SK-N-SH (cell line): Measurements from ENCODE around the gene GPR34. TPM values are rescaled to one million over a fixed set of nuclear protein-coding genes. Genes with fewer than 3 reads are reported as not detected.

ENCODE experiments used
- CTCF ChIA-PET: fragments of 300-600, 350-600 bp; formaldehyde crosslinking; extraction: SDS; loops from one replicate; lab custom pipeline; 2021; lab: Yijun Ruan, JAX
- POLR2A ChIA-PET: fragments of 350-600 bp; sonication (Branson Sonifier 250); formaldehyde crosslinking; extraction: SDS; loops from one replicate; lab custom pipeline; 2020; ENCODE audit warnings: antibody characterized with exemption, inconsistent platforms; lab: Yijun Ruan, JAX
- DNase-seq: peaks from one replicate; pipeline ENCODE4 v3.0.0; 2012
- H2AFZ ChIP-seq: fragments of 200-600 bp; sonication (generic); 2 replicates; pipeline ENCODE4 v1.8.1; 2016; ENCODE audit warnings: antibody characterized with exemption, mild to moderate bottlenecking, low read depth
- H3F3A ChIP-seq: fragments of 200-600 bp; sonication (generic); replicated peaks from 2 replicates; pipeline ENCODE3; 2016; ENCODE audit warnings: antibody characterized with exemption, mild to moderate bottlenecking; ENCODE audit not compliant: insufficient read depth
- H3K27ac ChIP-seq, 2 experiments: fragments of 200-500 bp in 1 of 2; fragments of 200-600 bp in 1 of 2; sonication (Bioruptor generic) in 1 of 2; sonication (generic), shearing (Covaris generic) in 1 of 2; 2 replicates each; pipeline versions ENCODE4 v1.5.1 to v1.6.1; 2014 to 2016; ENCODE audit warnings: low read depth in 2 of 2, inconsistent platforms in 1 of 2, low read length in 1 of 2, mild to moderate bottlenecking in 1 of 2, mixed read lengths in 1 of 2
- H3K27me3 ChIP-seq: fragments of 200-600 bp; sonication (generic), shearing (Covaris generic); 2 replicates; pipeline ENCODE4 v1.6.1; 2016; ENCODE audit warnings: mixed run types; ENCODE audit not compliant: insufficient read depth
- H3K36me3 ChIP-seq, 2 experiments: fragments of 200-500 bp in 1 of 2; fragments of 200-600 bp in 1 of 2; sonication (Bioruptor generic) in 1 of 2; sonication (generic) in 1 of 2; replicated peaks in 1 of 2; 2 replicates each; pipeline versions ENCODE3 to v1.5.1; 2014 to 2016; ENCODE audit warnings: low read length in 1 of 2, mild to moderate bottlenecking in 1 of 2; ENCODE audit not compliant: insufficient read depth in 2 of 2, control insufficient read depth in 1 of 2
- H3K4me1 ChIP-seq, 2 experiments: fragments of 200-500 bp in 1 of 2; fragments of 200-600 bp in 1 of 2; sonication (Bioruptor generic) in 1 of 2; sonication (generic), shearing (Covaris generic) in 1 of 2; 2 replicates each; pipeline versions ENCODE4 v1.5.1 to v1.6.1; 2014 to 2016; ENCODE audit warnings: low read depth in 1 of 2, low read length in 1 of 2, mixed run types in 1 of 2; ENCODE audit not compliant: insufficient read depth in 2 of 2, control insufficient read depth in 1 of 2
- H3K4me2 ChIP-seq: fragments of 200-600 bp; sonication (generic), shearing (Covaris generic); 2 replicates; pipeline ENCODE4 v1.6.1; 2017; ENCODE audit warnings: mixed run types
- H3K4me3 ChIP-seq, 2 experiments: fragments of 200-500 bp in 1 of 2; fragments of 200-600 bp in 1 of 2; sonication (Bioruptor generic) in 1 of 2; sonication (generic), shearing (Covaris generic) in 1 of 2; 2 replicates each; pipeline versions ENCODE4 v1.5.1 to v1.8.1; 2014 to 2016; ENCODE audit warnings: low read depth in 2 of 2, inconsistent platforms in 1 of 2, low read length in 1 of 2, mild to moderate bottlenecking in 1 of 2, mixed read lengths in 1 of 2, moderate library complexity in 1 of 2
- H3K79me2 ChIP-seq: fragments of 200-600 bp; sonication (generic); 2 replicates; pipeline ENCODE4 v1.8.1; 2017; ENCODE audit warnings: mild to moderate bottlenecking; ENCODE audit not compliant: insufficient read depth
- H3K9ac ChIP-seq: fragments of 200-600 bp; sonication (generic); 2 replicates; pipeline ENCODE4 v1.6.1; 2017; ENCODE audit warnings: mixed run types
- H3K9me2 ChIP-seq: fragments of 200-600 bp; sonication (generic); 2 replicates; pipeline ENCODE4 v1.6.1; 2017; ENCODE audit warnings: mixed run types
- H3K9me3 ChIP-seq: fragments of 200-600 bp; sonication (generic); 2 replicates; pipeline ENCODE4 v1.6.1; 2017; ENCODE audit warnings: mixed run types, mild to moderate bottlenecking, moderate library complexity
- H4K20me1 ChIP-seq: fragments of 200-600 bp; sonication (generic); 2 replicates; pipeline ENCODE4 v1.6.1; 2017; ENCODE audit warnings: mild to moderate bottlenecking, mixed run types; ENCODE audit not compliant: insufficient read depth
- CHD2 ChIP-seq: fragments of 150-350 bp; IDR thresholded peaks from 2 replicates; pipeline ENCODE4 v1.6.1; 2018; ENCODE audit warnings: low read length; ENCODE audit not compliant: partially characterized antibody
- CTCF ChIP-seq: fragments of 200-600 bp; sonication (generic); IDR thresholded peaks from 2 replicates; pipeline ENCODE4 v1.6.1; 2017; ENCODE audit warnings: antibody characterized with exemption, mild to moderate bottlenecking, moderate library complexity
- ELF1 ChIP-seq: IDR thresholded peaks from 2 replicates; pipeline ENCODE4 v1.4.0; 2012
- EP300 ChIP-seq, 2 experiments: IDR thresholded peaks; 2 replicates each; pipeline versions ENCODE4 v1.4.0 to v1.6.1; 2012; ENCODE audit warnings: borderline replicate concordance in 1 of 2, low read depth in 1 of 2, low read length in 1 of 2
- EZH2phosphoT487 ChIP-seq: fragments of 200-600 bp; sonication (generic); IDR thresholded peaks from 2 replicates; pipeline ENCODE4 v1.6.1; 2017; ENCODE audit warnings: low read depth, mixed run types, mild to moderate bottlenecking, antibody characterized with exemption, moderate library complexity, borderline replicate concordance
- FOSL2 ChIP-seq: IDR thresholded peaks from 2 replicates; pipeline ENCODE4 v1.4.0; 2012; ENCODE audit warnings: low read depth, mild to moderate bottlenecking, moderate library complexity, borderline replicate concordance
- GATA2 ChIP-seq: sonication (generic); formaldehyde crosslinking; IDR thresholded peaks from 2 replicates; pipeline ENCODE4 v1.5.0; 2020; ENCODE audit warnings: mild to moderate bottlenecking, missing genetic modification reagents
- MXI1 ChIP-seq: IDR thresholded peaks from 2 replicates; pipeline ENCODE4 v1.6.1; 2012; ENCODE audit warnings: mild to moderate bottlenecking, low read depth, low read length, improper control_type of control experiment
- POLR2AphosphoS5 ChIP-seq: IDR thresholded peaks from 2 replicates; pipeline ENCODE4 v1.6.1; 2012; ENCODE audit warnings: low read depth, low read length
- RCOR1 ChIP-seq: fragments of 150-350 bp; IDR thresholded peaks from 2 replicates; pipeline ENCODE4 v1.6.1; 2017; ENCODE audit warnings: antibody characterized with exemption, low read length
- REST ChIP-seq: IDR thresholded peaks from 2 replicates; pipeline ENCODE4 v1.6.1; 2012; ENCODE audit warnings: mild to moderate bottlenecking, low read depth, low read length, moderate library complexity
- RFX5 ChIP-seq: IDR thresholded peaks from 2 replicates; pipeline ENCODE4 v1.6.1; 2012; ENCODE audit warnings: mild to moderate bottlenecking, improper control_type of control experiment, low read length
- SIN3A ChIP-seq: IDR thresholded peaks from 2 replicates; pipeline ENCODE4 v1.6.1; 2012; ENCODE audit warnings: low read depth, mild to moderate bottlenecking, low read length, moderate library complexity, borderline replicate concordance
- SMC3 ChIP-seq: IDR thresholded peaks from 2 replicates; pipeline ENCODE4 v1.6.1; 2012; ENCODE audit warnings: low read depth, low read length, improper control_type of control experiment
- TAF1 ChIP-seq: IDR thresholded peaks from 2 replicates; pipeline ENCODE4 v1.6.1; 2012; ENCODE audit warnings: low read depth, mild to moderate bottlenecking, low read length, moderate library complexity, borderline replicate concordance
- TCF12 ChIP-seq: IDR thresholded peaks from 2 replicates; pipeline ENCODE4 v1.4.0; 2012
- whole genome bisulfite sequencing: methylation state at CpG from one replicate; pipeline ENCODE4 v1.1.6; 2017; ENCODE audit warnings: low lambda C conversion rate; 5-methylcytosine and 5-hydroxymethylcytosine counted together
- polyA plus RNA-seq, 3 experiments: library from polyadenylated mRNA; depleted of rRNA; stranded (reverse); fragments of >200 nt; gene quantifications; 2 replicates each; pipeline ENCODE4 v1.2.3, GENCODE V29; 2012
- TF ChIP-seq, protein P1 (sequence below): fragments of 150-350 bp; IDR thresholded peaks from 2 replicates; pipeline ENCODE4 v1.6.1; 2017; ENCODE audit warnings: antibody characterized with exemption, low read length, low read depth, borderline replicate concordance
- TF ChIP-seq, protein P2 (sequence below): IDR thresholded peaks from 2 replicates; pipeline ENCODE4; 2012

Gene GPR34
- polyA plus RNA-seq, 1 of the 3 experiments (the other 2 are of a cell fraction), result not detected

GRCh38 chrX:41705042-41705441 is 16.3 kb downstream of the GPR34 start:
- H3K36me3 ChIP-seq, result no peaks in the 10 kb centered on the region
- no peaks in the 10 kb centered on the region for H3K27me3 ChIP-seq
- TF ChIP-seq TCF12, result no peak
- TF ChIP-seq RCOR1, result no peak
- no peak for TF ChIP-seq EP300 (IDR thresholded peaks at IDR 0.05; ENCODE audit: borderline replicate concordance in 1 of 2, low read depth in 1 of 2, low read length in 1 of 2)
- no peak for TF ChIP-seq SIN3A
- no peak for TF ChIP-seq TAF1
- TF ChIP-seq MXI1, result no peak
- TF ChIP-seq REST, result no peak
- TF ChIP-seq, protein P1, sequence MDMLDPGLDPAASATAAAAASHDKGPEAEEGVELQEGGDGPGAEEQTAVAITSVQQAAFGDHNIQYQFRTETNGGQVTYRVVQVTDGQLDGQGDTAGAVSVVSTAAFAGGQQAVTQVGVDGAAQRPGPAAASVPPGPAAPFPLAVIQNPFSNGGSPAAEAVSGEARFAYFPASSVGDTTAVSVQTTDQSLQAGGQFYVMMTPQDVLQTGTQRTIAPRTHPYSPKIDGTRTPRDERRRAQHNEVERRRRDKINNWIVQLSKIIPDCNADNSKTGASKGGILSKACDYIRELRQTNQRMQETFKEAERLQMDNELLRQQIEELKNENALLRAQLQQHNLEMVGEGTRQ, result no peak
- no peak for TF ChIP-seq GATA2 (CRISPR knock-in tag)
- TF ChIP-seq, all 33 proteins: peak for 0
- no peaks in the 10 kb centered on the region for H3F3A ChIP-seq
- H3K79me2 ChIP-seq, result no peaks in the 10 kb centered on the region
- WGBS, result 54% methylated on average over 1 of the region's 1 CpG
- no peaks in the 10 kb centered on the region for H3K9me2 ChIP-seq
- no peak overlapping the region for H3K4me3 ChIP-seq
- H3K27ac ChIP-seq, result no peak overlapping the region
- DNase-seq, result no peak
- H3K4me2 ChIP-seq, result no peak overlapping the region
- POLR2A ChIA-PET, result no interaction called here
- no peaks in the 10 kb centered on the region for H4K20me1 ChIP-seq
- CTCF ChIA-PET, result interaction anchor here (1.5 kb wide), 1 partner anchor 11 kb away, joined by 3 read pairs; no protein-coding TSS in a partner anchor
- no peaks in the 10 kb centered on the region for H3K9me3 ChIP-seq
- no peaks in the 10 kb centered on the region; a peak in 1 of 4 replicates for H3K4me1 ChIP-seq
- H2AFZ ChIP-seq, result no peak overlapping the region
- no peak overlapping the region for H3K9ac ChIP-seq

- CTCF ChIA-PET, result interaction anchor here (1.5 kb wide), 1 partner anchor 11 kb away, joined by 3 read pairs; no protein-coding TSS in a partner anchor
- 57% methylated on average over 3 of the region's 3 CpGs for WGBS
- no peak for TF ChIP-seq TCF12
- TF ChIP-seq, protein P2, sequence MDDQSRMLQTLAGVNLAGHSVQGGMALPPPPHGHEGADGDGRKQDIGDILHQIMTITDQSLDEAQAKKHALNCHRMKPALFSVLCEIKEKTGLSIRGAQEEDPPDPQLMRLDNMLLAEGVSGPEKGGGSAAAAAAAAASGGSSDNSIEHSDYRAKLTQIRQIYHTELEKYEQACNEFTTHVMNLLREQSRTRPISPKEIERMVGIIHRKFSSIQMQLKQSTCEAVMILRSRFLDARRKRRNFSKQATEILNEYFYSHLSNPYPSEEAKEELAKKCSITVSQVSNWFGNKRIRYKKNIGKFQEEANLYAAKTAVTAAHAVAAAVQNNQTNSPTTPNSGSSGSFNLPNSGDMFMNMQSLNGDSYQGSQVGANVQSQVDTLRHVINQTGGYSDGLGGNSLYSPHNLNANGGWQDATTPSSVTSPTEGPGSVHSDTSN, result no peak
- no peak for TF ChIP-seq CHD2
- no peak for TF ChIP-seq CTCF
- no peak for TF ChIP-seq RCOR1
- TF ChIP-seq ELF1, result no peak
- no peak for TF ChIP-seq FOSL2
- no peak for TF ChIP-seq SMC3
- no peak for TF ChIP-seq POLR2AphosphoS5
- TF ChIP-seq, protein P1, result no peak
- TF ChIP-seq EZH2phosphoT487, result no peak
- no peak for TF ChIP-seq RFX5
Observed at GRCh38 chrX:41705680-41706374, 17.1 kb downstream of the GPR34 start.

More at GRCh38 chrX:41705680-41706374, 17.1 kb downstream of the GPR34 start:
- Histone ChIP-seq H4K20me1 (no peaks in the 10 kb centered on the region), H3K4me2 (no peak overlapping the region), H3K4me3 (no peak overlapping the region), H3K9me2 (no peaks in the 10 kb centered on the region), H3K79me2 (no peaks in the 10 kb centered on the region), H2AFZ (no peak overlapping the region), H3K27ac (no peak overlapping the region), H3K27me3 (no peaks in the 10 kb centered on the region), H3K9ac (no peak overlapping the region), H3K9me3 (no peaks in the 10 kb centered on the region), H3K4me1 (no peaks in the 10 kb centered on the region; a peak in 1 of 4 replicates), H3K36me3 (no peaks in the 10 kb centered on the region), H3F3A (no peaks in the 10 kb centered on the region)
- no peak for DNase-seq
- POLR2A ChIA-PET, result no interaction called here
